ENCODE results near the gene LNP1.
"Not testable (repeated sequence)": the region's sequence is repeated elsewhere in the genome, so short reads cannot be mapped to it uniquely, and the experiment has no call there.

LNP1 gene

DNA sequence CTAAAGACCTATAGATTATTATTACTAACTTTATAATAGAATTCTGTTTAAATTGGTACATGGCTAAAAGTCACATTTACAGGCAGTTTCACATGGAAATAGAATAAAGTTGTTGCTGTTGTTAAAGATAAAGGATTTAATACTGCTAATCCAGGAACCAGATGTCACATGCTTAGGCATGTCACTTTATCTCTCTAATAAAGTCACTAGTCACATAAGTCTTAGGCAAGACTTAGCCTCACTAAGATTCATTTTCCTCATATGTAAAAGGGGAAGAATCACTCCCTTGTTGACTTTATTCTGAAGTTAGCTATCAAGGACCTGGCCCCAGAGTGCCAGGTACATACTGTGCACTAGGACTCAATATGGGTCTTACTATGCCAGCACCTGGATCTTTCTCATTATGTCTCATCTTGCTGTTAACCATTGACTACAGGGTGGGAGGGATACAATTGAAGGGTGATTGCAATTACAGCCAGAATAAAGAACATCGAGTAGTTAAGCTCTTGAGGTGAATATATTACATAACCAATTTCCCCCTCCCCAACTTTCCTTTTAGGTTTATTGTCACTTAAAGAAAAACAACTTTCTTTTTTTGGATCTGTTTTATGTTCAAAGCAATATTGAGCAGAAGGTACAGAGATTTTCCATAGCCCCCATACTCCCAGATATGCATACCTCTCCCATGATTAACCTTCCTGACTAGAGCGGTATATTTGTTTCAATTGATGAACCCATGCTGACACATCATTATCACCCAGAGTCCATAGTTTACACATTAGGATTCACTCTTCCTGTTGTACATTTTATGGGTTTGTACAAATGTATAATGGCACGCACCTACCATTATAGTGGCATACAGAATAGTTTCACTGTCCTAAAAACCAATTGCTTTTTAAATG, 36.6 kb downstream of the LNP1 start:
- no peak for DNase-seq

DNA sequence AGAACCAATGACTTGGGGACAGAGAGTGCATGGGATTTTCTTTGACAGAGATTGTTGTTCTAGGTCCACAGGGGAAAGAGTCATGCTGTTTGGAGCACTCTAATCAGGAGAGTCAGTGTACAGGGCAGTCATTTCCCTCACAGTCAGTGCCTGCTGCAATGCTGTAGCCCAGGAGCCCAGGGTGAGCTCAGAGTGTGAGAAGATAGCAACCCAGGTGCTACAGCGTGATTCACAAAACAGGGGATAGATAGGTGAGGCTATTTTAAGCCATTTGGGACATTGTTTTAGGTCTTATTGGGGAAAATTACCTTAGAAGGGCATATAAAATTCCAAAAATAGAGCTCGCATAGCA, 37.3 kb downstream of the LNP1 start:
- no peak for DNase-seq

DNA sequence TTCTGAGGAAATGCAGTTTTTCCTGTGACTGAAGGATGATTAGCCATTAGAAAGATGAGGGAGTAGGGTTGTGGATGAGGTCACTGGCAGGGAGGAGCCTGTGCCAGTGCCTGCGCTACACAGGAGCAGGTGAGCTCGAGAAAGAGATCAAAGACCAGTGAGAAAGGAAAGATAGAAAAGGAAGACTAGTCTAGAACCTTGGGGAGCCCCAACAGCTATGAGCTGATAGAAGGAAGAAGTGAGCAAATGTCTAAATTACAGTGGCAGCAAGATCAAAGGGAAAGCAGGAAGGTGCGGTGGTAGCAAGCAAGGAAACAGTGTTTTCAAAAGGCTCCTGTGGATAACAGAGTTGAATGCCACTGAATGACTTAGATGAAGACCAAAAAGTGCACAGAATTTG, 39.6 kb downstream of the LNP1 start:
- no peak for DNase-seq

DNA sequence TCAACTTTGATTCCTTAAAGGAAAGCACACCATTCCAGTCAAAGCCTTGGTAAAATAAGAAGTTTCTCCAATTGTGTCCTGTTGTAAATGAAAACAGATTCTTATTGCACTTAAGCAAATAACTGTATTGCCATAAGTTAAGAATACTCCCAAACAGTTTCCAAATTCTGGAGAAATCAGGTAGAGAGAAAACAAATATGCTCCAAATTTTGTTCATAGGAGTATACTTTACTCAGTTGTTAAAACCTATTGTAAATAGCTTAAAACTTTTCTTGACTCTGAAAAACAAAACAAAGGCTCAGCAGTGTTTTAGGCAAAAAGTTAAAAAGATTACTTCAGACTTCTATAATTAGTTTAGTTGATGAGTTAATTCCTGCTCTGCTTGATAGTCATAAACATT, 42.4 kb downstream of the LNP1 start:
- no peak for DNase-seq

DNA sequence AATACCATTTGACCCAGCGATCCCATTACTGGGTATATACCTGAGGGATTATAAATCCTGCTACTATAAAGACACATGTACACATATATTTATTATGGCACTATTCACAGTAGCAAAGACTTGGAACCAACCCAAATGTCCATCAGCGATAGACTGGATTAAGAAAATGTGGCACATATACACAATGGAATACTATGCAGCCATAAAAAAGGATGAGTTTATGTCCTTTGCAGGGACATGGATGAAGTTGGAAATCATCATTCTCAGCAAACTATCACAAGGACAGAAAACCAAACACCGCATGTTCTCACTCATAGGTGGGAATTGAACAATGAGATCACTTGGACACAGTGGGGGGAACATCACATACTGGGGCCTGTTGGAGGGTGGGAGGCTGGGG, 45.7 kb downstream of the LNP1 start:
- not testable (repeated sequence) for DNase-seq

DNA sequence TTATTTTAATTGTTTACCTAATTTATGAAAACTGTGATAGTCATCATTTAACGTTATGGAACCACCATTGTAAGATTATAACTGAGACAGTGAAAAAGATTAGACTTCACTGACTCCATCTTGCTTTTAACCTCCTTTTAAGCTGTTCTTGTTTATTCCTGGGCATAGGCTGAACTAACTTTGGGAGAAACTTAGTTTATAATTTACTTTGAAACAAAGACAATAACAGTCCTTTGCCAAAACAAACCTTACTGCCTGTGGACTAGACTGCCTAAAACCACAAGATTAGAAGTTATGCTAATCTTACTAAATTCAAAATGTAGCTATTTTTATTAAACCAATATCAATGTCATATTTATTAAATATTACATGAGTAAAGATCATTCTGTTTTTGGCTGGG, 46.7 kb downstream of the LNP1 start:
- DNase-seq = no peak

DNA sequence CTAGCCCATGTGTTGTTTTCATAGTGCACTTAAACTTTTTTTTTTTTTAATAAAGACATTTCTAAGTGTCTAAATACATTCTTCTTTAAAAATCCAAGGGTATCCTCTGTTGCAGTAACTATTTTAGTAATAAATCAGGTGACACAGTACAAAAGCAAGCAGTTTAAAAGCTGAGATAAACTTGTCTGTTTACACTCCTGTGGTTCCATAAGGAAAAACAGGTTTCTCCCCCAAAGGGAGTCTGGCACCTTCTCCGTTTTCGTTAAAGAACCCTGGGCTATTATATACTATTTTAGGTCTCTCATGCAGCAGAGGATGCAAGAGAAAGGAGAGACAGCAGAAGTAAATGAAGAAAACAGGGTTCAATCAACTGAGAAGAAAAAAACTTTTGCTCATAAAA, 47.9 kb downstream of the LNP1 start:
- no peak for DNase-seq

DNA sequence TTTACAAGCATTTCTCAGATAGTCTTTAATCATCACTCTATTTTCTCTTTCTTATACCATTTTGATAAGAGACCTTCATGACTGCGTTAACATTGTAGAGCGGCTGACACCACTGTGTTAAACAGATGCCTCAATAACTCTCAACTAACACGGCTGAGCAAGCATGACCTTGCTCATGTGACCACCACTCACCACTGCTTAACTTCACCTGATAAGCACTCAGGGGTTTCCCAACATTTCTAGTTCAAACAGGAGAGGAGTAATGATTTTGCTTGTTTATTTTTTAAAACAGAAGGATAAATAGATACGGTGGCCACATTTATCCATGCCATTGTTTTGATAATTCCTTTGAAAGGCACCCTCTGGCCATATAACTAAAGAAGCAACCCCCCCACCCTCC, 53.3 kb downstream of the LNP1 start:
- DNase-seq = no peak

DNA sequence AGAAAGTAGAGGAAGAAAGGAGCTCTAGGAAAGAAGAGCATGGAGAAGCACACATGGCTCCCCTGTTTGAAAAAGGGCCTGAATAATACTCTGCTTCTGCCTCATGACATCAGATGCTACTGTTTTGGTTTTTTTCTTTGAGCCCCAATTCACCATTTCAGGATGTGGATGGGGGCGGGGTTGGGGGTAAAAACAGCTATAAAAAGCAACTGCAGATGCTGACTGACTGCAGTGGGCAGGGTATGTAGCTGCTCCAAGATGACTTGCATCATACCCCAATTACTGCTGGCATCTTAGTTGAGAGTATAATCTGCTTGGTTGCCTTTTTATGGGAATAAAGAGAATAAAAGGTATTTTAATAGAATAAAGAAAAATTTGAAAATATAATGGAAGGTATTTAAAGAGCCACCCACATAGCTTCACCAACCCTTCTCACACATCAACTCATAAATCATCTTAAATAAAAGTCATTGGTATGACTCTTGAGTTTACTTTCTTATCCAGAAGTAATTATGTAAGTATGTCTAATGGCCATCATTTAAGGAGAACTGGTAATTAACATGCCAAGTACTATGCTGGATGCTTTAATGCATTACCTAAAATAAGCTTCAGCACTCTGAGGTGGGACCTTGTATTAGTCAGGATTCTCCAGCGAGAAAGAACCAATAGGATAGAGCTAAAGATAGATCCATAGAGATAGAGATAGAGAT, 54.7 kb downstream of the LNP1 start:
- no peak for DNase-seq

DNA sequence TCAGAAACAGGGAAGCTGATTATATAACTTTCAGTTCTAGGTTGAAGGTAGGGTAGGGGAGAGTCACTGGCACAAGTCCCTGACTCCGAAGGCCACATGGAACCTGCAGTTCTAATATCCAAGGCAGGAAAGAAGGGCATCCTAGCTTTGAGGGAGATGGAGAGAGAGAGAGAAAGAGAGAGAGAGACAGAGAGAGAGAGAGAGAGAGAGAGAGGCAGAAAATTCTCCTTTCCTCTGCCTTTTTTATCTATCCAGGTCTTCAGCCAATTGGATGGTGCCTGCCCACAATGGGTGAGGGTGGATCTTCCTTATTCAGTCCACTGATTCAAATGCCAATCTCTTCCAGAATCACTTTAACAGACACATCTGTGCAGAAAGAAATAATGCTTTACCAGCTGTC, 55.4 kb downstream of the LNP1 start:
- DNase-seq = no peak

DNA sequence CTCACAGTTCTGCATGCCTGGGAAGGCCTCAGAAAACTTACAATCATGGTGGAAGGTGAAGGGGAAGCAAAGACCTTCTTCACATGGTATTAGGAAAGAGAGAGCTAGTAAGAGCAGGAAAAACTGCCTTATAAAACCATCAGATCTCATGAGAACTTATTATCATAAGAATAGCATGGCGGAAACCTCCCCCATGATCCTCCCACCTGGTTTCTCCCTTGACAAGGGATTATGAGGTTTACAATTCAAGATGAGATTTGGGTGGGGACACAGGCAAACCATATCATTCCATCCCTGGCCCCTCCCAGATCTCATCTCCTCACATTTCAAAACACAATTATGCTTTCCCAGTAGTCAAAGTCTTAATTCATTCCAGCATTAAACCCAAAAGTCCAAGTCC, 56.5 kb downstream of the LNP1 start:
- DNase-seq = no peak

DNA sequence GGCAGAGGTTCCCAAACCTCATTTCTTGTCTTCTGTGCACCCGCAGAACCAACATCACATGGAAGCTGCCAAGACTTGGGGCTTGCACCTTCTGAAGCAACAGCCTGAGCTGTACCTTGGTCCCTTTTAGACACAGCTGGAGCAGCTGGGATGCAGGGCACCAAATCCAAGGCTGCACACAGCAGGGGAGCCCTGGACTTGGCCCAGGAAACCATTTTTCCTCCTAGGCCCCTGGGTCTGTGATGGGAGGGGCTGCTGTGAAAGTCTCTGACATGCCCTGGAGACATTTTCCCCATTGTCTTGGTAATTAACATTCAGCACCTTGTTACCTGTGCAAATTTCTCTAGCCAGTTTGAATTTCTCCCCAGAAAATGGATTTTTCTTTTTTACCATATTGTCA, 57.5 kb downstream of the LNP1 start:
- DNase-seq = no peak

DNA sequence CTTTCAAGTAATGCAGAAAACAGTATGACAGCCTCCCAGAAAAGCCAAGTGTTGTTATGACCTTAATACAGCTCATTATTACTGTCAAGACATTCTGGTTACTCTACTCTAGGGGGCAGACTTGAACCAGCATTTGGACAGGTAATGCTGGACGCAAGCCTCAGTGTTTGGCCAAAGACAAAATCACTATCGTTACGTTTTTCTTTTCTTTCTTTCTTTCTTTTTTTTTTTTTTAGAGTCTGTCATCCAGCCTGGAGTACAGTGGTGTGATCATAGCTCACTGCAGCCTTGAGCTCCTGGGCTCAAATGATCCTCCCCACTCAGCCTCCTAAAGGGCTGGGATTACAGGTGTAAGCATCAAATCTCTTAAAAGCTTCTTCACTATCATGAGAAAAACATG, 61.7 kb downstream of the LNP1 start:
- DNase-seq = no peak

DNA sequence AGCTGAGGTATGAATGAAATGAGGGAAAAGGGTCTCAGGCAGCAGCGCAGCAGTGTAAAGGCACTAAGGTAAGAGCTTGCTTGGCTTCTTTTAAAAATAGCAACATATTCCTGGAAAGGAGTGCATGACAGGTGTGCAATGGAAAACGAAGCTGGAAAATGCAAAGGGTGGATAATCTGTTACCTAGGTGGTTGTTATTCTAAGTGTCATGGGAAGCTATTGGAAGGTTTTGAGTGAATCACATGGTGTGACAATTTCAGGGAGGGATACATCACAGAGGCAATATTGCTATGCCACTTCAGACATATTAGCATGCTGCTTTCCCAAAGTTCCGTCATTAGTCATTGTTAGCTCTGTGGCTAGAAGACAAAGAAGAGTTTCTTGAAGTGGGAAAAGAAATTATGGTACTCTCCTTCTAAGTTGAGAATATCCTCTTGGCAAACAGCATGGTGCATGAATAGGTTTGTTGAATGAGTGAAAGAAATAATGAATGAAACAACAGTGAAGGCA, 62.4 kb downstream of the LNP1 start:
- no peak for DNase-seq

DNA sequence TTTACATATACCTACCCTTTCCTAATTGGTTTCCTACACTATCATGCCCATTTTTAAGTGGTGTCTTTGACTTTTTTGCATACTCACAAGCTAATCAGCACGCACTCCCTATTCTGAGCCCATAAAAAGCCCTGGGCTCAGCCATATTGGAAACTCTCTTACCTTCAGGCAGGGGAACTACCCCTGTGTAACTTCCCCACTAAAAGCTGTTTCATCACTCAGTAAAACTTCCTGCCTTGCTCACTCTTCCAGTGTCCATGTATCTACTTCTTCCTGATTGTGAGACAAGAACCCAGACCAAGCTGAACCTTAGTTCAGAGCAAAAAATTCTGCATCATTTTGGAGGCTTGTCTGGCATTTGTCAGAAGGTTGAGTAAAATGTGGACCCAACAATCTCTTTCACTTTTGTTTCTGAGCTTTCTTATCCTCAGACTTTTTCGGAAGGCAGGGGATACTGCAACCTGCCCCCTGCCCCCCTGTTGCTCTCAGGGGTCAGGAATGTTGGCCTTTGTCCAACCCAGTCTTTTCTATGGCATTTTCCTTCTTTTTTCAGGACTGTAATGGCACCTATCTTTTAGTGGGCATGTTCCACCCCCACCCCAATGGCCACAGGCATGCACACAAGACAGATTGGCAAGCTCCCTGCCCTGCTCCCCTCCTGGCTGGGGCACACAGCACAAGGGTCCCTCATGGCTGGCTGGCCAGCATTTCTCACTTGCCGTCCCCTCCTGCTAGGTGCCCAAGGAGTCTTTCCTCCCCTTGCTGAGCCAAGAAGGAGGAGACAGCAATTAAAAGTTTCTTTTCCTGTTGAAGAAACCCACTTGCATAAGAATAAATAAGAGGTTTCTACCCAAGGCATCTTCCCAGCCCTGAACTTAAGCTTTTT, 64.8 kb downstream of the LNP1 start:
- no peak for DNase-seq

DNA sequence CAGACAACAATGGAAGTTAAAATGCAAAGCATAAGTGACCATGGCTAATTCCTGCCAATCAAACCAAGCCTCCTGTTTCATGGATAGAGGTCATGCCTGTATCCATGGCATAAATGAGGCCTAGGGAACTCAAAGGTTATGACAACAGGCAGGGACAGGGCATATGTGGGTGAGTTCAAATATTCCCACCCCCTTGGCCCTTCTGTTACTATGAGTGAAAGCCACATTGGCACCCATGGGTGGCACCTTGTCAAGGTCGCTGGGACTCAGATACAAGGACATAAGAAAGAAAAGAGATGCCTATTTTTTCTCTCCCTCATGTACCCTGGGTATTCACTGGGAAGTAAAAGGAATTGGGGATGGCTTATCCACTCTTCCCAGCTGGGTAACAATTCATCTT, 65.8 kb downstream of the LNP1 start:
- no peak for DNase-seq

DNA sequence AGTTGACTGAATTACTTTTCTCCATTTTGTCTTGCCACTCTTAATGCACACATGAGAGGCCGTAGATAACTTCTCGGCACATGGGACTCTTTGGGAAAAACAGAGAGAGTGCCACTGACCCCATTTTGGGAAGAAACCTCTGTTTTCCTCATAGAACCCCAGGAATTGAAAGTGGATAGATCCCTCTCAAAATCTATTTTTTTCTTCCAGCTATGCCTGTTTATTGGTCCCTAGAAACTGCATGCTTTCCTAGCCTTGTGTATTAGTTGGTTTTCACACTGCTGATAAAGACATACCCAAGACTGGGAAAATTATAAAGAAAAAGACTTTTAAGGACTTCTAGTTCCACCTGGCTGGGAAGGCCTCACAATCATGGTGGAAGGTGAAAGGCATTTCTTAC, 67.3 kb downstream of the LNP1 start:
- DNase-seq = no peak

DNA sequence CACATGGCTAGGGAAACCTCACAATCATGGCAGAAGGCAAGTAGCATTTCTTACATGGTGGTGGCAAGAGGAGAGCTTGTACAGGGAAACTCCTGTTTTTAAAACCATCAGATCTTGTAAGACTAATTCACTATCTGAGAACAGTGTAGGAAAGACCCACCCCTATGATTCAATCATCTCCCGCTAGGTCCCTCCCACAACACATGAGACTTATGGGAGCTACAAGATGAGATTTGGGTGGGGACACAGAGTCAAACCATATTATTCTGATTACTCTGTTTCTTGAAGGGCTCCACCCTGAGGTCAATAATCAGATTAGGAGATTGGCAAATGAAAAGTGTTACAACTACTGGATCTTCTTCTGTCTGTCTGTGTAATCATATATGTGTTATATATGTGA, 69.6 kb downstream of the LNP1 start:
- DNase-seq = no peak

DNA sequence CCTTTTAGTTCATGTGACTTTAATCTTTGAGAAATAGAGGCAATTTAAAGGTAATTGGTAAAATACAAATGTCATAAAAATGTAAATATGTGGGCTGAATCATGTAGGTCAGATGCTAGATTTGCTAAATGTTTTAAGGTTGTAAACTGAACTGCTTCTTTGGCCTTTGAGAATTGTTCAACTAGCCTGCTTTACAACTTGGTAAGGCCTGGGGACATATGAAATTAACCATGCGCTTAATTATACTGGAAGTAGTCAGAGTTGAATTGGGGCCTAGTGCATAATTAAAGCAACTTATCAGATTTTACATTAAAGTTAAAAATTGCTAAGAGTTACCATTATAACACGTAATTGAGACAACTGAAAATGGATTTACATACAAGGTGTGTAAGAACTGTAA, 70.1 kb downstream of the LNP1 start:
- DNase-seq = no peak

DNA sequence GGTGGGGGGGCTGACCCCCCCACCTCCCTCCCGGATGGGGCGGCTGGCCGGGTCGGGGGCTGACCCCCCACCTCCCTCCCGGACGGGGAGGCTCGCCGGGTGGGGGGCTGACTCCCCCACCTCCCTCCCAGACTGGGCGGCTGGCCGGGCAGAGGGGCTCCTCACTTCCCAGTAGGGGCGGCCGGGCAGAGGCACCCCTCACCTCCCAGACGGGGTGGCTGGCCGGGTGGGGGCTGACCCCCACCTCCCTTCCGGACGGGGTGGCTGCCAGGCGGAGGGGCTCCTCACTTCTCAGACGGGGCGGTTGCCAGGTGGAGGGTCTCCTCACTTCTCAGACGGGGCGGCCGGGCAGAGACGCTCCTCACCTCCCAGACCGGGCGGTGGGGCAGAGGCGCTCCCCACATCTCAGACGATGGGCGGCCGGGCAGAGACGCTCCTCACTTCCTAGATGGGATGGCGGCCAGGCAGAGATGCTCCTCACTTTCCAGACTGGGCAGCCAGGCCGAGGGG, 76.6 kb downstream of the LNP1 start:
- not testable (repeated sequence) for DNase-seq

DNA sequence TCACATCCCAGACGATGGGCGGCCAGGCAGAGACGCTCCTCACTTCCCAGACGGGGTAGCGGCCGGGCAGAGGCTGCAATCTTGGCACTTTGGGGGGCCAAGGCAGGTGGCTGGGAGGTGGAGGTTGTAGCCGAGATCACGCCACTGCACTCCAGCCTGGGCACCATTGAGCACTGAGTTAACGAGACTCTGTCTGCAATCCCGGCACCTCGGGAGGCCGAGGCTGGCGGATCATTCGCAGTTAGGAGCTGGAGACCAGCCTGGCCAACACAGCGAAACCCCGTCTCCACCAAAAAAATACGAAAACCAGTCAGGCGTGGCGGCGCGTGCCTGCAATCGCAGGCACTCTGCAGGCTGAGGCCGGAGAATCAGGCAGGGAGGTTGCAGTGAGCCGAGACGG, 77.2 kb downstream of the LNP1 start:
- DNase-seq = not testable (repeated sequence)

DNA sequence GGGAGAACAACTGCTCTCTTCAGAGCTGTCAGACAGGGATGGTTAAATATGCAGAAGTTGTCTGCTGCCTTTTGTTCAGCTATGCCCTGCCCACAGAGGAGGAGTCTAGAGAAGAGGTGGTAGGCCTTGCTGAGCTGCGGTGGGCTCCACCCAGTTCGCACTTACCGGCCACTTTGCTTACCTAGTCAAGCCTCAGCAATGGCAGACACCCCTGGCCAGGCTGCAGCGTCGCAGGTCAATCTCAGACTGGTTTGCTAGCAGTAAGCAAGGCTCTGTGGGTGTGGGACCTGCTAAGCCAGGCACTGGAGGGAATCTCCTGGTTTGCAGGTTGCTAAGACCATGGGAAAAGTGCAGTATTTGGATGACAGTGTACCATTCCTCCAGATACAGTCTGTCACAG, 78.7 kb downstream of the LNP1 start:
- no peak for DNase-seq

DNA sequence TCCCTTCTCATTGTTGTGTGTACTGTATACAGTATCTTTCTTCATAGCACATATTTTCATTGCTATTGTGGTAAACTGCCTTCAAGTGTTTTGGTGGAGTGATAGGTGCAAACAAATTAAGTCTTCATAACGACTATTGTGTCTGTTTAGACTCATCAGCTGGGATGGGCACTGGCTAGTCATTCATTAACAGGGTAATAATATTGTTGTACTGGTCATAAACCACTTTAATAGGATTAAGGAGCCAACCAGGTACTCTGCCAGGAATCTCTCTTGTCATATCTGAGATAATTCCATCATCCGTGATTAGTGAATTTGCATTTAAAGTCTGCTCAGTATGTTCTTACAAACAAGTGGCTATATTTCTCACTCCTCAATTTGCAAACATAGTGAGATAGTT, 80.8 kb downstream of the LNP1 start:
- DNase-seq = no peak
